GM13976 (cell line): ENCODE results near the gene TAF10.

ENCODE experiments used
- DNase-seq: peaks from one replicate; pipeline ENCODE4 v3.0.0; 2012; ENCODE audit warnings: low spot score
- in situ Hi-C: fragments of 300-500 bp; cut with MboI; formaldehyde crosslinking; loops from one replicate; pipeline ENCODE4 v1.12.0; 2022; ENCODE audit warnings: low sequenced_read_pairs, mixed read lengths, inconsistent platforms; ENCODE audit not compliant: unreplicated experiment
- TF ChIP-seq, protein P1 (sequence below): IDR thresholded peaks from 2 replicates; pipeline ENCODE4 v1.5.1; 2012; ENCODE audit warnings: borderline replicate concordance, mild to moderate bottlenecking; ENCODE audit not compliant: insufficient read depth; ENCODE audit errors: extremely low read depth, missing control alignments, control extremely low read depth

TAF10 gene

DNA sequence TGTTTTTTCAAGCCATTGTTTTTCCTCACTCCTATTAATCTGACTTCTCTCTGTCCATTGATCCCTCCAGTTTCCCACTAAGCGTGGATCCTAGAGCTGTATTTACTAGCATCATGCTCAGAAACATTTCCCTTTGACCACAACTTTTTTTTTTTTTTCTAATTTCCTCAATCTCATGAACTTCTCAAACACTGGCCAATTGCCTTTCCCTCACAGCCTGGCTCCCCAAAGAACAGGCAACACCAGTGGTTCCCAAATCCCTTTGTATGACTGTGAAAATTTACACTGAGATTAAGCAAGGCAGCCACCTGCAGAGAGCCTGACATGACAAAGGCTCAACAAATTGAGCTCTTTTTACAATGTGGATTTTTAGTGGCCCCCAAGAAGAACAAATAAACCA lies 8.6 kb upstream of the TAF10 start:
- TF ChIP-seq, protein P1, sequence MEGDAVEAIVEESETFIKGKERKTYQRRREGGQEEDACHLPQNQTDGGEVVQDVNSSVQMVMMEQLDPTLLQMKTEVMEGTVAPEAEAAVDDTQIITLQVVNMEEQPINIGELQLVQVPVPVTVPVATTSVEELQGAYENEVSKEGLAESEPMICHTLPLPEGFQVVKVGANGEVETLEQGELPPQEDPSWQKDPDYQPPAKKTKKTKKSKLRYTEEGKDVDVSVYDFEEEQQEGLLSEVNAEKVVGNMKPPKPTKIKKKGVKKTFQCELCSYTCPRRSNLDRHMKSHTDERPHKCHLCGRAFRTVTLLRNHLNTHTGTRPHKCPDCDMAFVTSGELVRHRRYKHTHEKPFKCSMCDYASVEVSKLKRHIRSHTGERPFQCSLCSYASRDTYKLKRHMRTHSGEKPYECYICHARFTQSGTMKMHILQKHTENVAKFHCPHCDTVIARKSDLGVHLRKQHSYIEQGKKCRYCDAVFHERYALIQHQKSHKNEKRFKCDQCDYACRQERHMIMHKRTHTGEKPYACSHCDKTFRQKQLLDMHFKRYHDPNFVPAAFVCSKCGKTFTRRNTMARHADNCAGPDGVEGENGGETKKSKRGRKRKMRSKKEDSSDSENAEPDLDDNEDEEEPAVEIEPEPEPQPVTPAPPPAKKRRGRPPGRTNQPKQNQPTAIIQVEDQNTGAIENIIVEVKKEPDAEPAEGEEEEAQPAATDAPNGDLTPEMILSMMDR: no peak
- in situ Hi-C loops: no loop called here
- no peak for DNase-seq

DNA sequence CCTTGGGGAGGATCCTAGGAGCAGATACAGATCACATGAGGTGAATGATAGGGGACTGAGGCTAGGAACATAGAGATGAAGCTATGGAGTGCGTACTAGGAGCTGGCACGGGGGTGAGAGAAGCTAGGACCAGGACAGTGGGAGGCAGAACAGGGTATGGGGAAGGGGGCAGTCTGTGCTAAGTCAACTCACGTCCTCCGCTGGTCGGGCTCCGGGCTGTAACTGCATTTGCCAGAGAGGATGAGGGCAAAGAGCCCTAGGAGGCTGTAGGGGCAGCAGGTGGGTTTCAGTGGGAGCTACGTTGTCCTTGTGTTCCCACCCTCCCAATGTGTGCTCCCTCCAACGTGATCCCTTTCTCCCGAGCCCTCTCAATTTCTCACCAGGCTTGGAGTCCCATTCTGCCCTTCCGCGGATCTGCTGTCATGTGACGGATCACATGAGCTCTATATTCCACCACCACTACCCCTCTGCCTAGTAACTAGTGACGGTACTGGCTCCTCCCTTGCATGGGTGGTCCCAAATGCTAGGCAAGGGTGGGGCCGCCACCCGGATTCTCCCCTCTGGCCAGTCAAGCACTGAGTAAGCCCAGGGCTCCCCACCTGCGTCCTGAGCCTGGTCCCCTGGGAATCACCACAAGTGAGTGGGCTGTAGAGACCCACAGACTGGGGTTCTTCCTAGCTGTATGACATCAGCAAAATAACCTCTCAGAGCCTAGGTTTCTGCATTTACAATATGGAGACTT lies 7.2 kb upstream of the TAF10 start, which contains the start of gene TPP1:
Gene TPP1 (minus strand): TSS at position 419 of the 742 bp plus-strand sequence. CDS start 22 bp downstream, at position 397.
- TF ChIP-seq, protein P1: no peak
- peak; percentile 98 for DNase-seq
- in situ Hi-C loops: no loop called here

- in situ Hi-C loops: no loop called here
- DNase-seq: no peak
- TF ChIP-seq, protein P1: no peak
Measured at GRCh38 chr11:6618117-6619003, 6.3 kb upstream of the TAF10 start.

DNA sequence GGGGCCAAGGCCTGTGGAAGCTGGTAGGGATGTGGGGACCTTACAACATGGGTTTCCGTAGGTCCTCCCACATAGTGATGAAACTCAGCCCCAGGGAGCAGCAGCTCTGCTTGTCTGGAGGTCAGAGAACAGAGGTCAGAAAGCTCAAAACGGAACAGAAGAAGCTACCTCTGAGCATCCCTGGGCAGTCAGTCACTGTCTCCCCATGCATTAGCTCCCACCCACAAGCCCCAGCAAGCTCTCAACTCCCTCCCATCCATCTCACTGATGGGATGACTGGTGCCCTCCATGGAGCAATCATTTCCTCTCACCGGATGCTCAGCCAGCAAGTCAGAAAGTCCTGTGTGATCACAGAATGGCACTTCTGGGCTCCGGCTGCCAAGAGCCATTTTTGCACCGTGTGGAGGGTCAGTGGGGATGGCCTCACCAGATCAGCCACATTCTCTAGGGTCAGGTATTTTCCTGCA lies 5.3 kb upstream of the TAF10 start:
- TF ChIP-seq, protein P1: no peak
- in situ Hi-C loops: no loop called here
- DNase-seq: no peak

DNA sequence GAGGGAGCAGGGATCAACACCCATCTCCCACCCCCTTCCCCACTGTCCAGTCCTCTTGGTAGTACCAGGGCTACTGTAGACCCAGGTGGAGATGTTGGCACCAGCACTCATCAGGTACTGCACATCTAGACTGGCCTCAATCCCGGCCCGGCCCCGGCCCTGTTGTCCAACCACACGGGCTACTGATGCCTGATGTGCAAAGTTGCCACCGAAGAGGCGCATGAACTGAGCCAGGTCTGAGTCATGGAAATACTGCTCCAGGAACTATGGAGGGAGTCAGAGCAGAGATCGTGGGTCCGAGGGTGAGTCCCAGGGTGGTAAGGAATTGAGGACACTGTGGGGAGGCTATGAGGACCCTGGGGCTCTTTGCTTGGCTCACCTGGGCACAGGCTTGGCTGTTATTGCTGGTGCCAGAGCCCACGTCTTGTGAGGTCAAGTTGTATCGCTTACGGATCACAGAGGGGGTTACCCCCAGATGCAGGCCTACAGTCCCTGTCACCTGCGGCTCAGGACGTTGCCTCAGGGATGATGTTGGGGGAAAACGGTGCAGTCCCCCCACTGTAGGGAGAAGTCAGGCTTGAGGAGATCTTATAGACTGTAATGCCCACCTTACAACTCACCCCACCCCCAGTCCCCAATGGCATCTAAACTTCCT lies 4.7 kb upstream of the TAF10 start:
- in situ Hi-C loops: no loop called here
- TF ChIP-seq, protein P1: no peak
- DNase-seq: no peak
